Thyroid gland (tissue), 4 donors: ENCODE measurements around the gene CEP55.

Experiments used
- POLR2A ChIP-seq, 2 donors: fragments of 450-650 bp; IDR thresholded peaks; one replicate each; pipeline ENCODE4 v1.6.1; 2017; ENCODE audit warnings: antibody characterized with exemption in 2 of 2, mild to moderate bottlenecking in 2 of 2, moderate library complexity in 1 of 2
- TF ChIP-seq, protein P1 (sequence below), 6 experiments: fragments of 200-600 bp in 3 of 6; fragments of 450-650 bp in 3 of 6; sonication (generic) in 3 of 6; IDR thresholded peaks; one replicate each; pipeline ENCODE4 v1.5.1; 2016 to 2019; ENCODE audit warnings: antibody characterized with exemption in 6 of 6, mild to moderate bottlenecking in 2 of 6, inconsistent platforms in 1 of 6, moderate library complexity in 1 of 6

DNA sequence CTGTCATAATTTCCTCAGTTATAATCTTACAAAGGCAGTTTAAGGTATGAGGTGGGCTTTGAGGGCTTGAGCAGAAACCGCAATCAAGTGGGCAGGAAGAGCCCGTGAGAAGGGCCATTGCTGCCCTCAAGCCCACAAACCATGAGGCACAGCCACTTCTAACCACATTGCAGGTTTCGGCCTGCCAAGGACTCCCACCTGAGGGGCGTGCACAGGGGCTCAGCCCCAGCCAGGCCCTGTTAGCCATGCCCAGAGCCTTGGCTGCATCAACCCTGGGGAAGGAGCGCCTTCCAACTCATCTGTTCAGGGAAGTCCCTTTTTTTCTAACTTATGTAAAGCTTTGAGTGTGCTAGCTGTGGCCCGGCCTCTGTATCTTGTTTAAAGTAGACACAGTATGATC, 64.1 kb downstream of the CEP55 start:
- TF ChIP-seq POLR2A (IDR thresholded peaks at IDR 0.05), result no peak
- TF ChIP-seq, protein P1, sequence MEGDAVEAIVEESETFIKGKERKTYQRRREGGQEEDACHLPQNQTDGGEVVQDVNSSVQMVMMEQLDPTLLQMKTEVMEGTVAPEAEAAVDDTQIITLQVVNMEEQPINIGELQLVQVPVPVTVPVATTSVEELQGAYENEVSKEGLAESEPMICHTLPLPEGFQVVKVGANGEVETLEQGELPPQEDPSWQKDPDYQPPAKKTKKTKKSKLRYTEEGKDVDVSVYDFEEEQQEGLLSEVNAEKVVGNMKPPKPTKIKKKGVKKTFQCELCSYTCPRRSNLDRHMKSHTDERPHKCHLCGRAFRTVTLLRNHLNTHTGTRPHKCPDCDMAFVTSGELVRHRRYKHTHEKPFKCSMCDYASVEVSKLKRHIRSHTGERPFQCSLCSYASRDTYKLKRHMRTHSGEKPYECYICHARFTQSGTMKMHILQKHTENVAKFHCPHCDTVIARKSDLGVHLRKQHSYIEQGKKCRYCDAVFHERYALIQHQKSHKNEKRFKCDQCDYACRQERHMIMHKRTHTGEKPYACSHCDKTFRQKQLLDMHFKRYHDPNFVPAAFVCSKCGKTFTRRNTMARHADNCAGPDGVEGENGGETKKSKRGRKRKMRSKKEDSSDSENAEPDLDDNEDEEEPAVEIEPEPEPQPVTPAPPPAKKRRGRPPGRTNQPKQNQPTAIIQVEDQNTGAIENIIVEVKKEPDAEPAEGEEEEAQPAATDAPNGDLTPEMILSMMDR (IDR thresholded peaks at IDR 0.05), result no peak
